NCI-H1694 (cell line): ENCODE data around the gene HIVEP3.

Experiments used
- DNase-seq: peaks from one replicate; lab custom pipeline; 2025; lab: John Stamatoyannopoulos, UW

The HIVEP3 gene

DNA sequence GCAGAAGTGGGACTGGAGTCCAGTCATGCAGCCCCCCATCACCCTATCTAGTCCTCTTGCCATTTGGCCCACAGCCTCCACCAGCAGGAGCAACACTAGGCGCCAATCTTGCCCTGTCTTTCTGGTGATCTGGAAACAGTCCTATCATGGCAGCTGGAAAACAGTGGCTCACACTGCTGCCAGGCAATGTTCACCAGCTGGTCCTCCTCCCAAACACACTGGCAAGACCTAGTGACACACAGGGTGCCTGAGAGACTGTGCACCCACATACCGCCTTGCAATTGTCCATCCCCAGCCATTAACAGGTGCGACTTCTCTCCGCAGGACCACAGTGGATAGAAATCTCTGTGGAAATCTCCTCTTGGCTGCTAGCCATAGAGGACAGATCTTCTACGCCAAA lies 105.5 kb downstream of the HIVEP3 start:
- DNase-seq = no peak

DNA sequence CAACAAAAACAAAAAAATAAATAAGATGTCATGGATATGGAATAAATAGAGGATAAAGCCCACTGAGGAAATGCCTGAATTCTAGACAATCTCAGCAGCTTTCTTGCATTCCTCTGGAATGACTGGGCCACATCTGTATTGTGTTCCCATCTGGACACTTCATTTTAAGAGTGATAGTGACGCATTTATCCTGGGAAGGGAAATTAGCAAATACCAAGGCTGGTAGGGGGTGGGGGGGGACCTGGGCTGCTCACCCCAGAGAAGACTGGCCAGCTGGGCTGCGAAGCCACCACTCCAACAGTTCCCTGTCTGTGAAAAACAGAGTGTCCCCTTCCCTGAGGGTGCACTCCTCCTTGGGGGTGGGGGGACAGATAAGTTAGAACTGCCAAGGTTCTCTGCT lies 106.3 kb downstream of the HIVEP3 start:
- no peak for DNase-seq

DNA sequence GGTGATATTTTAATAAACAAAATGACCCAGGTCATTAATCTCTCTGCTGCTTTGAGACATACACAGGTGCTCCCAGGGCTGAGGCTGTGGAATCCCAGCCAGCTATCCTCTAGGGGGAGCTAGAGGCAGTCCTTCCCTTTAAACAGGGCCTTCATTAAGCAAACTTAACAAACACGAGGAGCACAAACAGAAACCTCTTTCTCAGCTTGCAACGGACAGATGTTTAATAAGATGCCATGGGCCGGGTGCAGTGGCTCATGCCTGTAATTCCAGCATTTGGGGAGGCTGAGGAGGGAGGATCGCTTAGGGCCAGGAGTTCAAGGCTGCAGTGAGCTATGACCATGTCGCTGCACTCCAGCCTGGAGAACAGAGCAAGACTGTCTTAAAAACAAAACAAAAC lies 106.7 kb downstream of the HIVEP3 start:
- peak; percentile 68 for DNase-seq

DNA sequence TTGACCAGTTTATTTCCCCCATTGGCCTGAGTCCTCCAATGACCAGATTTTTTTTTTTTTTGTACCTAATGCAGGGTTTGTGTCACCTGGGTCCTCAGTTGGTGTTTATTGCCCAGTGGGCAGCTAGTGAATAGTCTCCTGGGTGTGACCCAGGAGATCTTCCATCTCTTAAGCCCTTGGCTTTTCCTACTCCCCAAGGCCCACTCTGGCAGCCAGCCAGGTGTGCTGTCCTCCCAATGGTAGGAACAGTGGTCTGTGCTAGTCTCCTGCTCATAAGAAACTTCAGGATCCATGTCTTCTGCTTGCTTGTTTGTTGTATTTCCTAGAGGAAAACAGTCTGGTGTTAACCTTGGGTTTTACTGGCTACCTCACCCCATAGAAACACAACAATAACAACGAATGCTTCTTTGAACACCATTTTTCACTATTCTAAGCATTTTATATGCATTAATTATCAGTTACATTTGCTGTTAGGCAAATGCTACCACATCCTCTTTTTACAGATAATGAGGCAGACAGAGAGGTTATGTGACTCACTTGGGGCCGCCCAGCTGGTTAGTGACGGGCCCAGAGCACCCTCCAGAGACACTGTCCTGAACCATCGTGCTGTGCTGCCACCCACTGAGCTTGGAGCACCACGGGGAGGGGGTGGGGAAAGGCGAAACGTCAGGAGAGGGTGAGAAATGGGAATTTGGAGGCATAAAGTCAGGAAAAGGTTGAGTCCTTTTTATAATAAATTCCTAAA lies 107.5 kb downstream of the HIVEP3 start:
- DNase-seq = no peak

DNA sequence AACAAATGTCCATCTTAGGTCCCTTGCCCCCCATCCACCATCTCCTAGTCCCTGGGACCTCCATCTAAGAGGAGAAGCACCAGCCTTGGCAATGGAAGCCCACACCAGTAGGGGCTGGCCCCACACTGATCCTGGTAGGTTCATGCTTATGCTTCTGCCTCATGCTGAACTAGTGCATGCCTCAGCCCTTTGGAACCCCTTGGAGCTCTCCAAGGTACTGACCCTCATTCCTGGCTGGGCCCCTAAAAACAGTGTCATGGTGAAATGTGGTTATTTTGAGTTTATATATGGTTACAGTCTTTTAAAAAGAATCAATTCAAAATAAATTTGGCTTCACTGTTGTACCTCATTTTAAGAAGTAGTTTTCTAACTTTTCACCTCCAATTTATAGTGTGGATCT lies 108.3 kb downstream of the HIVEP3 start:
- DNase-seq = no peak

DNA sequence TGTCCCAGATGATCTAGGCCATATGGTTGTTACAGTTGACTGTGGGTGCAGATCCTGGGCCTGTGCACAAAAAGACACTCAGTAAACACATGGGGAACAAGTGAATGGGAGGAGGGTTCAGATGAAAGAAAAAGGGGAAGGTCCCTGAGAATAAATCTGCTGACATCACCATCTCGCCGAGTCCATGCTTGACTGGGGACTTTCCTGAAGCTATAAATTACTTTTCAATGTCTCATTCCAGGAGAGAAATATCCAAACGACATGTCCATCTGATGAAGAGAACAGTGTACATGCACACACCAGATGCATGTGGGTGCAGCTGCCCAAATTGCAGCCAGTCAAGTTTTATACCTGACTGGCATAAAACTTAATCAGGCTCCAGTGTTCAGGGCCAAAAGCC lies 109.0 kb downstream of the HIVEP3 start:
- no peak for DNase-seq

DNA sequence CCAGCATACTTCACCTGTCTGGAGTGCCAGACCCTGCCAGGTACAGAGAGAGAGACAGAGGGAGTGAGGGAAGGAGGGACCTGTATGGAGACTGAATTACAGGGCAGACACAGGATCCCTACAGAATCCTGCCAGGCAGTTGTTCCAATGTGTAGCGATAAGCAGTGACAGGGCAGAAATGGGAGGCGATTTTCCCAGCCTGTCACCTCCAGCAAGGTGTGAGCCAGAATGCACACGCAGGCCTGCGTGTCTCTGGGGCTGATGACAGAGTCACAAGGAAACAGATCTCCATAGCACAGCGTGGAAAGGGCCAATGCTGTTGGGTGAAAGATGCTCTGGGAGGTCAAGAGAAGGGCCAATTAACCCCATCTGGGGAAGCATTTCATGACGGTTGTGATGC lies 111.3 kb downstream of the HIVEP3 start:
- DNase-seq = no peak

- DNase-seq = no peak
These were observed 112.1 kb downstream of the HIVEP3 start for GRCh38 chr1:41806472-41807155.

DNA sequence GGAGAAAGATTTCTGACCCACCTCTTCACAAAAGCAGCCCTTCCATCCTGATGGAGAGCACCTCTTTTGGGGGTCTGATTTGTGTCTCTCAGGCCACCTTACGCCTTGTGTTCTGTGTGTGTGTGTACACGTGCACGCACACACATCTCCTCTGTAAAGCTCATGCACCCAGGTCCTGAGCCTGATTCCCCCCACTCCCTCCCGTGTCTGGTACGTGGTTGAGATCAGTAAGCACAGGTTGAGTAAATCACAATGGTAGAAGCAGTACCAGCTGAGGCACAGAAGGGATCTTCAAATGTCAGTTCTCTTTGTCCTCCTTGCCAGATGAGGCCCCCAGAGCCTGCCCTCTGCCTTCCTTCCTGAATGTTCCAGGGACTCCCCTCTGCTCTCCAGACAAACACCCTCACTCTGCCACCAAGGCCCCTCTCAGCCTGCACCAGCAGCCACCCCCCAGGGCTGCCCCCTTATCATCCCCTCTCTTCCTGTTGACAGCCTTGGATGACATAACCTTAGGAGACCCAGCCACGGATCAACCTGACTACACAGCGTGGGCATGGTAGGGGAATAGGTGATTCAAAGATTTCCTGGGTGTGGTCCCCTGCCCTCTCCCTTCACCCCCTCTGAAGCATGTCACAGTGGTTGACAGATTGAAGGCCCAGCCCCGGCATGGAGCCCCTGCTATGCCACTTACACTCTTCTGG lies 112.8 kb downstream of the HIVEP3 start:
- no peak for DNase-seq

DNA sequence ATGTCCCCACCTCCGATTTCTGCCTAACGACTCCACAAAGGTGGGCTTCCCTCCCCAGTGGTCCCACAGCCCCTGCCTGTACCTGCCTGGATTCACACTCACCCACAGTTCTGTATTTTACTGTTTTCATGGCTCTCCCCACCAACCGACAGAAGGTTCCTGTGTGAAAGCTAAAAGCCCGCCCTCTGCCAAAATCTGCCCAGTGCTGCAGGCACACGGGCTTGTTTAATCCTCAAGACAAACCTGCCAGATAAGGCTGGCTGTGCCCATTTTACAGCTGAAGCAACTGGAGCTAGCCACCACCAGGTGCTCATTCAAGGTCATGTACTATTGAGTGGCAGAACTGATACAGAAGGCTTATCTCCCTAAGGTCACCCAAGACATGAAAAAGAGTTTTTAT lies 114.5 kb downstream of the HIVEP3 start:
- no peak for DNase-seq

GRCh38 chr1:41803656-41804055 lies 115.1 kb downstream of the HIVEP3 start:
- DNase-seq = no peak

DNA sequence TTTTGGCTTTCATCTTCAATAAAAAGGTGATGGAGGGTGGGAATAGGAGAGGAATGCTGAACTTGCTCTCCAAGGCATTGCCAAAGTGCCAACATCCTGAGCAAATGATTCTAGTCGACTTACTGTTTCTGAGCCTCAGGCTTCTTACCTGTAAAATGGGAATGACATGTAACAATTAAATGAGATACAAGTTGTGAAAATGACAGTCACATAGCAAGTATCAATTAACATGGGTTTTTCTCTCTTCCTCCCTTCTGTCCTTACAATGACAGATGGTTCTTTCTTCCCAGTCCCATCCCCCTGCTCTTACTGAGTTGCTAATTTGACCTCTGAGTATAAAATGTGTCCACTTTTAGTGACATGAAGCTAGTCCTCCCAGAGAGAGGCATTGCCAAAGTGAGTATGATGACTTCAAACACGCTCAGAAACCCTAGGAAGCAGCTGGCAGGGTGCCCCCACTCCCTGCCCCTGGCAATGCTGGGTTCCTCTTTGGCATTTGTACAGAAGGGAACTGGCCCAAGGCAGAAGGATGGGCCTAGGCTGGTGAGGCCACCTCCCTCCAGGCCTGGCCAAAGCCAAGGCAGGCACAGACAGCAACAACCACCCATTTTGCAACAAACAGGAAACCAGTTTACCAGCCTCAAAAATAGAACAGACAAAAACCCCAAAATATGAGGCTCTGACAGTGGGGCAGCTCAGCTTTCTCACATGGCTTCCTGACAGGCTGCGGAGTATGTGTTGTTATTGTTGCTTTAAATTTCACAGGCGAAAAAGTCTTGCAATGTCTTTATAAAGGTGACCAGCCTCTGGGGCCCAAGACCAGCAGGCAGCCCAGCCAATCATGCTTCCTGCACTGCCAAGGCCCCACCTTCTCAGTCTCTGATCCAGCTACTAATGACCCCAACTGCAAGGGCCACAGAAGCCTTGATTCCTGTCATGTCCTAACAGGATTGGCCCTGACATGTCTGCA lies 115.9 kb downstream of the HIVEP3 start:
- no peak for DNase-seq

- no peak for DNase-seq
These were observed 118.4 kb downstream of the HIVEP3 start for GRCh38 chr1:41800311-41800829.

- no peak for DNase-seq
These were observed 119.0 kb downstream of the HIVEP3 start for GRCh38 chr1:41799723-41800122.

GRCh38 chr1:41799205-41799604 lies 119.5 kb downstream of the HIVEP3 start:
- no peak for DNase-seq

- DNase-seq = no peak
These were observed 123.4 kb downstream of the HIVEP3 start for GRCh38 chr1:41795205-41795762.

DNA sequence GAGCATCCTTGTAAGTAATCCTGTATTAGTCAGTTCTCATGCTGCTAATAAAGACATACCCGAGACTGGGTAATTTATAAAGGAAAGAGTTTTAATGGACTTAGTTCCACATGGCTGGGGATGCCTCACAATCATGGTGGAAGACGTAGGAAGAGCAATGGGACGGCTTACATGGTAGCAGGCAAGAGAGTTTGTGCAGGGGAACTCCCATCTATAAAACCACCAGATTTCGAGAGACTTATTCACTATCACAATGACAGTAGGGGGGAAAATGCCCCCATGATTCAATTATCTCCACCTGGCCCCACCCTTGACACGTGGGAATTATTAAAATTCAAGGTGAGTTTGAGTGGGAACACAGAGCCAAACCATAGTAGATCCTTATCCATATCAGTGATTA lies 124.7 kb downstream of the HIVEP3 start:
- DNase-seq = no peak

- no peak for DNase-seq
These were observed 126.3 kb downstream of the HIVEP3 start for GRCh38 chr1:41792485-41792770.

GRCh38 chr1:41791667-41792484 lies 126.8 kb downstream of the HIVEP3 start:
- no peak for DNase-seq

- DNase-seq = no peak
These were observed 128.4 kb downstream of the HIVEP3 start for GRCh38 chr1:41790351-41790750.
